HG03108 (cell line): ENCODE results near the gene YBEY.

Source experiments
- ATAC-seq: cut with Tn5 transposase; IDR thresholded peaks from one replicate; pipeline ENCODE4 v1.9.1; 2021; ENCODE audit warnings: moderate library complexity; ENCODE audit not compliant: unreplicated experiment

Gene YBEY

DNA sequence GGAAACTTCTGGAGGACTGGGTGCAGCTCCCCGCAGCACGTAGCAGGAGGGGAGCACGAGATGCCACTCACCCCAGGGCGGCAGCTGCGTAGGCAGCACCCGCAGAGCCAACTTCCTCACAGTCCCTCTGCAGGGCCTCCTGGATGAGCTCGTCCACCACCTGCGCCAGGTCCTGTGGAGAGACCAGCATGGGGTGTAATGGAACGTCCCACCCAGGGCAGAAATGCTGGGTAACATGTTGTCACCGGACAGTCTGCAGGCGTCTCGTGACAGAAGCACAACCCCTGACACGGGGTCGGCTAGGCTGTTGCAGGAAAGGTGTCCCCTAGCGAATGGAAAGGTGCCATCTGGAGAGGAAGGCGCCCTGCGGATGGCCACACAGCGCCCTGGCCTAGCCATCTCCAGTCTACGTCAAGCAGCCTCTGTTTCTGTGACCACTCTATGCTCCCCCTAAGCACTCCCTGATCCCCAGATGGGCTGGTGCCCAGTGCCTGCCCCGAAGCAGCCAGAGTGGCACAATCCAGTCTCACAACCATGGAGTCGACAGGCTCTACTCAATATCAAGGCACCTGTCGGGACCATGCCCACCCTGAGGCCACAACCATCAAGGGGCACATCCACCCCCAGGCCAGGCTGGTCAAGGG, 22.0 kb upstream of the YBEY start:
- ATAC-seq, result no peak

- no peak for ATAC-seq
Measured at GRCh38 chr21:46264690-46265144, 21.4 kb upstream of the YBEY start.

DNA sequence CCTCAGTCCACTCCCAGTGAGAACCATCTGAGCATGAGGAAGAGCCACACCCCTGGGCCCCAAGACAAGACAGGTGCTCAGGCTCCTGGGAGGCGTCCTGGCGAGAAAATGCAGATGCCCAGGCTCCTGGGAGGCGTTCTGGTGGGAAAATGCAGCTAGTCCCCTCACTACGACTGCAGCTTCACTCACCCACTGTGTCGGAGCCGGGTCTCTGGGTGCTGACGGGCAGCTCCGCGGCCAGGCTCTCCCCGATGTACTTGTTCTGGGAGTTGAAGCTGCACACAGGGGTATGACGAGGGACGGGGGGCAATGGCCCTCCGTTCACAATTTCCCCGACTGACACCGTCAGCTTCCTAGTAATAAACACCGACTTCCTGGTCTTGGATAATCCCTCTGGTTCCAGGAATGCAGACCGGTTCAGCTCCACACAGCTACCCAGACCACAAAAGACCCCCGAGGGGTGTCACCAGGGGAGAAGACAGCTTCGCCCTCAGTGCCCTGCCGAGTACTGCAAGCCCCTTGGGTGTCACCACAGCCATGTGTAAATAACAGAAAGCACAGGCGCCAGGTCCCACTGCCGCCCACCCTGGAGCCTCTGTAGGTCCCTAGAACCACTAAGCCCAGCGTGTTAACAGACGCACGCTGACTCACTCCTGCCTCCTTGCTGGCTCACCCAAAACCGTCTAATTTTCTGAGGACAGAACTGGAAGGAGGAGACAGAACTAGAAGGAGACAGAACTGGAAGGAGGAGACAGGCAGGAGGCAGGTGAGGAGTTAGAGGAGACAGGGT, 20.2 kb upstream of the YBEY start:
- ATAC-seq, result no peak

DNA sequence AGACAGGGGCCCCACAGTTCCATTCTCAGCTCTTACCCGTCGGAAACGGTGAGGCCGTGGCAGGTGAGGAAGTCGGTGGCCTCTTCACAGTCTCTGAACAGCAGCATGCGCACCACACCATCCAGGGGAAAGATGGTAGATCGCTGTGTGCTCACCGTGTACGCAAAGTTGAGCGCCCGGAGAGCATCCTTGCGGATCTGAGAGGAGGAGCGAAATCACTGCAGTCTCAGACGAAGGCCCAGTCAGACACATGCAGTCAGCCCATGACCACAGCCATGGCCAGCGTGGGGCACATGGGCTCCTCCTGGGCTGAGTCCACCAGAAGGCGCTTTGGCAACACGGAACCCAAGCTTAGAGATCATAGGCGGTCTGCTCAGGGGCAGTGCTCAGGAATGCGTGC, 19.2 kb upstream of the YBEY start:
- no peak for ATAC-seq

GRCh38 chr21:46268371-46268770, 17.8 kb upstream of the YBEY start:
- ATAC-seq, result no peak

- ATAC-seq, result no peak
Measured at GRCh38 chr21:46269466-46269865, 16.7 kb upstream of the YBEY start.

DNA sequence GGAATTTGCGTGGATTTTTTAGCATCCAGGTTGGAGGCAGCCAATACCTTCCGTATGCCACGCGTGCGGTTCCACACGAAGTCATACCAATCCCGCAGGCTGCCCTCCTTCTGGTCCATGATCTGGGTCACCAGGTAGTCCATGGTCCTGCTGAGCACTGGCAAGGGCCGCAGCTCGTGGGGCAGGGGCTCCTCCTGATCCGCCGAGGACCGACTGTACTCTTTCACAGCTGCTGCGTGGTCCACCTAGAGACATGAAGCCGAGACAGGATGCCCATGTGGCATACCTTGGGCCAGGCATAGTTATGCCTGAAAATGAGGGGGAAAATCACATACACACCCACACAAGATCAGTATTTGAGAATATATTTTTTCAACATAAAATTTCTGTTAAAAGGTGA, 12.8 kb upstream of the YBEY start:
- no peak for ATAC-seq

GRCh38 chr21:46274797-46275390, 11.2 kb upstream of the YBEY start:
- no peak for ATAC-seq

DNA sequence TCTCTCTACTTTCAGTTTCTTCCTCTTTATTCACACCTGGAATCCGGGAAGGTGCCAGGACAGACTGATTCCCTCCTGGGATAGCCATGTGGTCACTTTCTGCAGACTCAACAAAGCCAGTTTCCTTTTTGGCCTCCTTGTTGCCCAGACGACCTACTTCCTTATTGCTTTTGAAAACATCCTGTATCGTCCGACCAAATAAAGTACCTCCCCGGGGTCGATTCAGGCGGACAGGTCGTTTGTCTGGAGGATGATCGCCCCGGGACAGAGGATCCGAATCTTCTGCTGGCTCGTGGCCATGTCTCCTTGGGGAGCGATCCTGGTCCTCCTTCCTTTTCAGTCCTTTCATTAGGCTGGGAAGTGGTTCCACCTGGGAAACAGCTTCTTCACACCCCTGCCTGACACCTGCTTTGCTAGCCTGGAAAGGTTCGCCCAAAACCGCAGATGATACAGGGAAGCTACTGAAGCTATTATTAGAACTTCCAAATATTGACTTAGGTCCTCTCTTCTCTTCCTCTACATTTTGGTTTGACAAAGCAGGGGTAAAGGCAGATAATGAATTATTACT, 2.0 kb upstream of the YBEY start:
- no peak for ATAC-seq

DNA sequence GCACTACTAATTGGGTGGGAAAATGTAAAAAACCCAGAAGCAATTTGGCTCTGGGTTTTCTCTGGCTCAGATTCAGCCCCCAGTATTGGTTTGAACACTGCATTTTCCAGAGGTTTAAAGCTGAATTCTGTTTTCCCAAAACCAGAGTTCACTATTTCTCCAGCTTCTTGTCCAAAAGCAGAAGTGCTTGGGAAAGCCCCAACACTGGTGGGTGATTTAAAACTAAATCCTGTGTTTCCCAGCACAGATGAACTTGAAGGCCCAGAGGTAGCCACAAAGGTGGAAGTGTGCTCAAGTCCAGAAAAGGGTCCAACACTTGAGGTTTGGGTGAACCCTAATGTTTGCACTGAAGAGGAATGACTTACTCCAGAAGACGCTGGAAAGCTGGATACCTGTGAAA, 1.4 kb upstream of the YBEY start:
- no peak for ATAC-seq

GRCh38 chr21:46285206-46285661, 908 bp upstream of the YBEY start, which contains the start of gene MCM3AP:
TSS of gene MCM3AP (minus strand) at chr21:46285611. CDS start at chr21:46285286, 325 bp downstream.
- no peak for ATAC-seq

- peak; percentile 2 for ATAC-seq
Measured at GRCh38 chr21:46286648-46287002, 483 bp downstream of the YBEY start.

- no peak for ATAC-seq
Measured at GRCh38 chr21:46287541-46287940, 1.4 kb downstream of the YBEY start.

GRCh38 chr21:46289655-46290179, 3.6 kb downstream of the YBEY start:
- no peak for ATAC-seq

- no peak for ATAC-seq
Measured at GRCh38 chr21:46291561-46291960, 5.4 kb downstream of the YBEY start.

DNA sequence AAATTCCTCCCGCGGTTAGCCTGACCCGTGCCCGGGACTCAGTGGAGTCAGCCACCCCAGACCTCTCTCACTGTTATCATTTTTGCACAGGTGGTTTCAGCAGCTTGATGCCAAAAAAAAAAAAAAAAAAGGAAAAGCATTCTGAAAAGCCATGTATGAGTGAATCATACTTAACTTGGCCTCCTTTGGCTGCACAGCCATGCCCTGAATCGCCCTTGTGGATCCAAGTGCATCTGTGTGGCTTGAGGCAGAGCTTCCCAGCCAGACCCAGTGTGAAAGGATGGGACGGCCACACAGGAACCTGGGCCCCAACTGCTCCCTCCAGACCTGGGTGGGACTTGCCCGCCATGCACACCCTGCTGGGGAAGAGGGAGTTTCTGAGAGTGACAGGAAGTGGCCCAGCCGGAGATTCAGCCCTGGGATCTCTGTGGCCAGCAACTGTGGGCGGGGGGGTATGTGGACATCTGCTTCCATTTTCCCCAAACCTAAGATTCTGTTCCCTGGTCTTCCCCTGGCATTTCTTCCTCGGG, 8.6 kb downstream of the YBEY start:
- no peak for ATAC-seq

DNA sequence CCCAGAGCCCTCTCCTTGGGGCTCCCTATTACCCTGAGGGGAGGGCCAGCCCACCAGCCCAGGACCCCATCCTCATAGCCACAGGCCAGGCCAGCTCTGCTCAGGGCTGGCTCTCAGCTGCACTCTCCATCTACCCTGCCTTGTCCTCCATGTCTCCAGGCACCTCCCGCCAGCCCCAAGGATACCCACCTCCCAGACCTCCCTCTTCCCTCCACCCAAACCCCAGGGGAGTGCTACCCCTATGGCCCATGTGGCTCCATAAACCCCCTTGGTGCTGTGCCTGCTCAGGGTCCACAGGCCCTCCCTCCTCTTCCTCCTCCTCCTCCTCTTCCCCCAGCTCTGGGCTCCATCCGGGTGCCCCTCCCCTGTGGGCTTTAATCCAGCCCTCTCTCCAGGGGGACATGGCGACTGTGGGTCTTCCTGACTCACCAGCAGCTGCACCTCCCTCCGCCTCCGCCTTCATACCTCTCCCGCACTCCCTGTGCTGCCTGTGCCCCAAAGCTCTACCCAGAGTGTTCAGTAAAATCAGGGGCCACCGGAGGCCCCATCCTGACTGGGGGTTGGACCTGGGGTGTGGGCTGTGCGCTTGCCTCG, 9.1 kb downstream of the YBEY start:
- ATAC-seq, result no peak

DNA sequence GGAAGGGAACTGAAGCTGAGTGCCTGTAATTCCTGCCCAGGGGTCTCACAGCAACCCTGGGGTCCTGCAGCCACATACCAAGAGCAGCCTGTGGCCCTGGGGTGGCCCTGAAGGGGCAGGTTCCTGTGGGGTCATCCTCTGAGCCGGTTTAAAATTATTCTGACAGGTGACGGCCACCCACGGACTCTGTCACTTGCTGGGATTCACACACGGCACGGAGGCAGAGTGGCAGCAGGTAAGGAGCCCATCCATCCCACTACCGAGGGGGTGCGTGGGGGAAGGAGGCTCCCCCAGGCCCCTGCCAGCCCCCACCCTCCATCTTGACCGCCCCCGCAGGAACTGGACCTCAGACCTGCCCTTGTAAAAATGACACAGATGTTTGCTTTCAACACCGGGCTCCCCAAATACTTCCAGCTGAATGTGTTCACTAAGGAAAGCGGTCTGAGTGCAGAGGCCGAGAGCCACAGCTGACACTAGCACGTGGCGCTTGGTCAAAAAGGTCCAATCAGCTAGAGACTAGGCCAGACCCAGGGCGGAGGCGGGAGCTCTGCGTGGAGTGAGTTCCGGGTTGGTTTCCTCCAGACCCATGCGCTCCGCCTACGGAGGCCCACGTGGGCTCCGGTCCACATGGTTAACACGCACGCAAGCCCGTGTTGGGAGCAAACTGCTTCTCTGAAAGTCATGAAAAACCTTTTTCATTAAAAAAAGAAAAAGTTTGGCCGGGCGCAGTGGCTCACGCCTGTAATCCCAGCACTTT, 10.0 kb downstream of the YBEY start:
- ATAC-seq, result peak; percentile 84

GRCh38 chr21:46297338-46298271, 11.5 kb downstream of the YBEY start:
- no peak for ATAC-seq
